SH-SY5Y (cell line): ENCODE results near the gene CPS1.

Source experiments
- GATA2 ChIP-seq: IDR thresholded peaks from 2 replicates; pipeline ENCODE4 v1.6.1; 2011; ENCODE audit warnings: mild to moderate bottlenecking, low read depth, low read length
- GATA3 ChIP-seq: IDR thresholded peaks from 2 replicates; pipeline ENCODE4 v1.6.1; 2011; ENCODE audit warnings: low read depth, mild to moderate bottlenecking, low read length, moderate library complexity

The CPS1 gene

GRCh38 chr2:210657874-210658273 lies 101.5 kb downstream of the CPS1 start:
- no peak for TF ChIP-seq GATA2
- TF ChIP-seq GATA3, result no peak

- TF ChIP-seq GATA2 (no peak), GATA3 (no peak)
Observed at GRCh38 chr2:210660751-210661150, 104.4 kb downstream of the CPS1 start.

- TF ChIP-seq GATA2, result no peak
- no peak for TF ChIP-seq GATA3
Observed at GRCh38 chr2:210662560-210662959, 106.2 kb downstream of the CPS1 start.

- TF ChIP-seq GATA3 (no peak), GATA2 (no peak)
Observed at GRCh38 chr2:210663631-210664089, 107.3 kb downstream of the CPS1 start.

GRCh38 chr2:210667711-210668110 lies 111.3 kb downstream of the CPS1 start:
- no peak for TF ChIP-seq GATA2
- no peak for TF ChIP-seq GATA3

GRCh38 chr2:210671065-210671464 lies 114.7 kb downstream of the CPS1 start:
- no peak for TF ChIP-seq GATA2
- no peak for TF ChIP-seq GATA3

GRCh38 chr2:210673117-210673516 lies 116.7 kb downstream of the CPS1 start:
- TF ChIP-seq GATA3 (no peak), GATA2 (no peak)

GRCh38 chr2:210676067-210676466 lies 119.7 kb downstream of the CPS1 start:
- TF ChIP-seq GATA2 (no peak), GATA3 (no peak)

GRCh38 chr2:210681491-210681890 lies 125.1 kb downstream of the CPS1 start:
- no peak for TF ChIP-seq GATA3
- no peak for TF ChIP-seq GATA2

GRCh38 chr2:210686401-210686800 lies 130.0 kb downstream of the CPS1 start:
- TF ChIP-seq GATA2, result no peak
- TF ChIP-seq GATA3, result no peak

- TF ChIP-seq GATA3 (no peak), GATA2 (no peak)
Observed at GRCh38 chr2:210687786-210688470, 131.5 kb downstream of the CPS1 start.

GRCh38 chr2:210707900-210708299 lies 151.5 kb downstream of the CPS1 start:
- TF ChIP-seq GATA2 (no peak), GATA3 (no peak)

GRCh38 chr2:210713122-210713521 lies 156.7 kb downstream of the CPS1 start:
- TF ChIP-seq GATA2, result no peak
- no peak for TF ChIP-seq GATA3

- TF ChIP-seq GATA2, result no peak
- no peak for TF ChIP-seq GATA3
Observed at GRCh38 chr2:210715560-210716082, 159.2 kb downstream of the CPS1 start.

GRCh38 chr2:210718503-210718902 lies 162.1 kb downstream of the CPS1 start:
- TF ChIP-seq GATA2 (peak; percentile 79), GATA3 (0 out of 2 replicates have a peak, but pooled peaks have one; percentile 36)
